Inferior parietal cortex (tissue), 1 donor: ENCODE data around the gene DLX6.

ENCODE experiments used
- DNase-seq: peaks from one replicate; pipeline ENCODE4 v3.0.0-alpha.2; 2016; ENCODE audit errors: extremely low spot score

DLX6 gene

DNA sequence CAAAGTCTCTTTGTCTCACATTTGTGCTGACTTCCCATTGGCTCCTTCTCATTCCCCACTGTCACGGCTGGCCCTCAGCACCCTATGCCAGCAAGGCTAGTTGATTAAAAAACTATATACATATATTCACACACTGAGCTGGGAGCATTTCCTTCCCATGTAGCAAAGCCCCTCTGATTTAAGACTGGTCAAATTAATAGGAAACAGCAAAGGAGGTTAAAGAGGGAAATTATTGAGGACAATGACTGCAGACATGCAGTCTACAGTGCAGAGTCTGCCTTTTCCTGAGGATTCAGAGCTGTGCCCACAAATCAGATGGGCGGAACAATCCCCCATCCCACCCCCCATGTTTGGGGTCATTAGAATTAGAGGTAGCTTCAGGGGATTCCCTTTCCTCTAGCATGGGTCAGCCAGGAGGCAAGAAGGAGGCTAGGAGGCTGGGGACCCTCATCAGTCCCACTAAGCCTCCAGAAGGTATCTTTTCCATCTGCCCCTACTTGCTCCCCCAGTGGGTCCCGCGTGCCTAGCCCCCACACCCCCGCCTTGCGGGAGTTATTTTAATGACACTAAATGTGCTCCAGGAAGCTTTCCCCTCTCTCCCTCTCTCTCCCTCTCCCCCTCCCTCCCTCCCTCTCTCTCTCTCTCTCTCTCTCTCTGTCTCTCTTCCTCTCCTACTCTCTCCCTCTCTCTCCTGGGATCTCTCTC is 9.8 kb upstream of the DLX6 start:
- no peak for DNase-seq

DNA sequence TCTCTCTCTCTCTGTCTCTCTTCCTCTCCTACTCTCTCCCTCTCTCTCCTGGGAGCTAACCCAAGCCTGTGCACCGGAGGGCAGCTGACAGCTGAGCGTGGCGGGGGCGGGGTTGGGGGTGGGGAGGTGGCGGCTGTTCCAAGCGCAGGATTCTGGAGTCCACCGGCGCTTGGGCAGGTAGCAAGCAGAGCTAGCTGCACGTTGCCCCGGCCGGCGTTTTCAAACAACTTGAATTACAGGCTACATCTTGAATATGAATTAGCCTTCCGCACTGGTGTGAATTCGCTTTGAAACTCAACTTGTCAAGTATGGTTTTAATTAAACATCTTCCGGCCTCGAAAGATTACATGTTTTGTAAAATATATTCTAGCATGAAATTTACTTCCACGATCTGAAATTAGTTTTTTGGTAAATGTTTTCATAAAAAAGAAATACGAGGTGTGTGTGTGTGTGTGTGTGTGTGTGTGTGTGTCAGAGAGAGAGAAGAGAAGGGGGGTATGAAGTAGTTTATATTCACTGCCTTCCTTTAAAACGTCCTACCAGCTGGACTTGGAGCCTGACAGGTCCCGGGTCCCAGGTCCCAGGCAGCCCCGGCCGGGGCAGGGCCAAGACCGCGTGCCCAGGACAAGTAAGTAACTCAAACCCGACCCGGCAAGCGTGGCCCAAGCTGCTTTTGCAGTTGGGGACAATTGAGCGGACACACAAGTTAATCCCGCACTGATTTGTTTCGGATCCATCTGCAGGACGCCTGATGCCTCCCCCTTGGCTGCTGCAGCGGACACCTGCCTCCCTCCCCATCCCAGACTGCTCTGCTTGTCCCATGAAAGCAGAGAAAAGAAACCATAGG is 9.0 kb upstream of the DLX6 start:
- no peak for DNase-seq

DNA sequence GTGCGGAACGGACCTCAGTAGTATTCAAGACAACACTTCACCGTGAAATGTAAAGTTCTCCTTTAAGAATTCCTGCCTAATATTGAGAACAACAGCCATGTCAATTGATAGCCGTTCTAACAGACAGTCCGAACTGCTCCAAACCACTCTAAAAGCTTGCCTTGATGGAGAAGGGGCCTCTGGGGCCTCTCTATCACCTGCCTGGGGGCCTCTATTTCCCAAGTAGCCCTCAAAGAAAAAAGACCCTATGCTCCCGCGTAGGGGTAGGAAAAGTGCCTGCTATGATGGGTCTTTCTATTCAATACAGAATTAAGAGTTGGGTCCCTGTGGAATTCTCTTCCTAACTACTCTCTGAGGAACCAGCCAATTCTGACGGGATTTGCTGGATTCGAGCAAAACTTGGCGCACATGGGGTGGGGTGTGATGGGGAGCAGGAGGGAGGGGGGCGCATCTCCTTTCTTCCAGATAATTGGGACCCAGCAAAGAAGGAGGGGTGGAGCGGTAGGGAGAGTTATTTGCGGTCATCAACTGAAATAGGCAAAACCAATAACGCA is 8.3 kb upstream of the DLX6 start:
- no peak for DNase-seq

DNA sequence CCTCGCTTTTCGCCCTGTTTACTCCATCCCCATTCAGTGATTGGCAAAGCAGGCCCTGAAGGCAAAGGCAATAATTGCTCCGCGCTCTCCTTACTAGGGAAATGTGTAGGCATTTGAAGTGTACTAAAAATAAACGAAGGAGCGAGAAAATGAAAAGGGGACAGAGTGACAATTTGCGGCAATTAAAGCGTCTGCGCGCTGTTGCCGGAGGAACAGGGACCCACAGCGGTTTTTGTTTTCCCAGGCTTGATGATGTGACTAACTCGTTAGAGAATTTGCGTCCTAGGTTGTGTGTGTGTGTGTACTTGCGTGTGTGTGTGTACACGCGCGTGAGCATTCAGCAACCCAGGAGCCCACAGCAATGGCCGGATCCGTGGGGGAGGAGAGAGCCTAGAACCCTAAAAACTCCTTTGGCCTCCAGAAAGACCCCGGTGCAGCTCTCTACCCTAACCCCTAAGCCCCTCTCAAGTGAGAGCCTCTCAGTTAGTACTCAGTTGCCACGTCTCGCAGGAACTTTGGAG is 7.8 kb upstream of the DLX6 start:
- no peak for DNase-seq

DNA sequence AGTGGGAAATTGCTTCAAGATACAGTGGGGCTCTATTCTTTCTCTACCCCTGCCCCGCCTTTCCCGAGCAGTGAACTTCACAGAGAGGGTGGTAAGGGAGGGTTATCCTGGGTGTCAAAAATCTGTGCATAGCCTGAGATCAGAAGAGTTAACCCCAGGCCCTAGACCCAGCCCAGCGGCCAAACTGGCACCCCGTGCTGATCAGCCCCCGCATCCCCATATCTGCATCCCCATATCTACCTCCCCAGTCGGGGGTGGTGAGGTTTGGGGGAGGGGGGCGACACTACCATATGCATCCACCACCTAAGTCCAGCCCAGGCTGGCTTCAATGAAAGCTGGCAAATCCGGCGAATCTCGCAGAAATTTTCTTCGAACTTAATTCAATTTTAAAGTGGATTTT is 7.0 kb upstream of the DLX6 start:
- no peak for DNase-seq

DNA sequence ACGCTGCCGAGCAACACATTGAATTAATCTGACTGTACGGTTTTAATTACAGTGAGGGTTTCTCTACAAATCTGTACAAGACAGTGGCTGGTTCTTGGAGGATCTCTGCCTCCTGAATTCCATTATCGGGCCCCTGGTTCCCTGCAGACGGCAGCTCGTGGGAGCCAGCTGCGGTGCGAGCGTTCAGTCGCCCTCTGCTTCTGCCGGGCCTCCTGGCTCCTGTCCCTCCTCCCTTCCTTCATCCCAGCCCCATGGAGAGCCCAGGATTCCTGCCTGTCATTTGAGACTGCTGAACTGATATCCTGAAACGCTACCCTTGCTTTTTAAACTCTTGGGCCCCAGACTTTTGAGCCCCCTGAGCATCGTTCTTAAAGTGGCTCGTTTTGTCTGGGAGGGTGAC is 6.6 kb upstream of the DLX6 start:
- DNase-seq = no peak

DNA sequence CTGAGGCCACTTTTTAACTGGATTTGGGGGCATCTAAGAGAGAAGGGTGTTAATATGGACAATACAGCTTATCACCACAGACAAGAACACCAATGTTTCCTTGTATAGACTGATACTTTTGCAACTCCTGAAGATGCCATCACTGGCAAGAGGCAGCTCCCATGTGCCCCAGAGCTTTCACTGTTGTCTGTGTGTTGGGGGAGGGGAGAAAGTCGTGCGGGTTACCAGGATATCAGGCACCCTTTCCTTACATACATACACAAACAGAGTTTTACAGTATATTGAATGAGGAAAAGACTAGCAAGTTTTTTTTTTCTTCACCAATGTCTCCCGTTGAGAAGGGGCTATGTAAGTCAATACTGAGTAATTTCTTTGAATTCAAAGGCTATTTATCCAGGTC is 4.1 kb upstream of the DLX6 start:
- no peak for DNase-seq

DNA sequence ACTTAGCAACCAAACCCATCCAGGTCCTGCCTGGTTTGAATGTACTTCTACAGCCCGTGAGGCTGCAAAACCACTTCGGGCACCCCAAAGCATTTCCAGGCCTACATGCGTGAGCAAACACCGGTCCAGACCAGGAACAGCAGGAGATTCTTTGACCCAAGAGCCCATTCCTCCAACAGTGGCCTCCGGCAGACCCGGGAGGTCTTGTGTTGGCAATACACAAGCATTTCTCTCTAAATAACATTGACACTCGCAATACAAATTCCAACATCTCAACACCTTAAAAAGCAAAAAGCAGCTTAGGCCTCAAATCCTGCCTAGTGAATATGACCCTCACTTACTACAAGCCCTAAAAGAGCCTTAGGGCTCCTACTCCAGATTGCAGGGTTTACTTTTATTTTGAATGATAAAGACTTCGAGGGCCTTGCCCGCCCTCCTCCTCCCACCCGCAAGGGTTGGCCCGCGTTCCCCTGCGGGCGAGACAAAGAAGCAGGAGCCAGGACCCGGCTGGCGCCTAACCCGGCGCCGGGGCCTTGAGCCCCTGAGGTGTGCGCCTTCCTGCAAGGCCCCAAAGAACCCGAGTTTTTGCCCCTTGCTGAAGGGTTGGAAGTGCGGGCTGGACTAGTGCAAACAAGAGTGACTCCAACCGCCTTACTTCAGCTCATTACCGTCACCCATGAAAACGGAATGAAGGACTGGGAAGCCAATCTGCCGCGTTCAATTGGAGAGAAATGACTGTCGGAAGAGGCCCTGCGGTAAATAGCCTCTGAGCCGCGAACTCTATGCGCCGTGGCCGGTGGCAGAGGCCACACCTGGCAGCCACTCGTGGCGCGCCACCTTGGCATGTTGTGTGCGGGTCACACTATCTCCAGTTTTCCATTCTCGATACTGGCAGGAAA is 3.4 kb upstream of the DLX6 start:
- DNase-seq = no peak

DNA sequence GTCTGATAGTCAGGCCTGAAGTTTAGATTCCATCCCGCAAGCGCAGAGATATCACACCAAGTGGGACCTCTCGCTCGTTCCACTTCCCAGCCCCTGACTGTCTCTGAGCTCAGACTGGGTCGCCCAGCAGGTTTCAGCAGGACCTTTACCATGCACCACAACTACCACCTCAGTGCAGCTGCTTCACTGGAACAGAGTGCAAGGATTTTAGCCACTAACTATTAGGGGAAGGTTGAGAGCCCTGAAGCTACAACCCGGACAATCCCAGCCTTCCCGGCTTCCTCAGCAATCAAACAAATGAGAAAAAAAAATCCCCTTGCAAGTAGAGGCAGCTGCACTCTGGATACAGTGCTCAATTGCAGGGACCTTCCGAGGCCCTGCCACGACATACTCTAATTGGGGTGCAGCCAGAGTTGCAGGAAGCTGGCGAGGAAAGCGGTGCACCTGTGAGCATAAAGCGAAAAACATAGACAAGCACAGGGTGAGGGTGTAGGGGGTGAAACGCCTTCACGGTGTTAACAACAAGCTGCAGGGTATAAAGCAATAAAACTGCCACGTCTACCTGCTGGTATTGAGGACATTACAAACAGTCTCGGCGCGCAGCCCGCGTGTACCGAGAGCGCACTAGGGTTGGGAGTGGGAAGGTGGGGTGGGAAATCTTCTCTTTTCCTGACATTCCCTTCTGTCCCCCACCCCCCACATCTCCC is 2.6 kb upstream of the DLX6 start:
- no peak for DNase-seq

DNA sequence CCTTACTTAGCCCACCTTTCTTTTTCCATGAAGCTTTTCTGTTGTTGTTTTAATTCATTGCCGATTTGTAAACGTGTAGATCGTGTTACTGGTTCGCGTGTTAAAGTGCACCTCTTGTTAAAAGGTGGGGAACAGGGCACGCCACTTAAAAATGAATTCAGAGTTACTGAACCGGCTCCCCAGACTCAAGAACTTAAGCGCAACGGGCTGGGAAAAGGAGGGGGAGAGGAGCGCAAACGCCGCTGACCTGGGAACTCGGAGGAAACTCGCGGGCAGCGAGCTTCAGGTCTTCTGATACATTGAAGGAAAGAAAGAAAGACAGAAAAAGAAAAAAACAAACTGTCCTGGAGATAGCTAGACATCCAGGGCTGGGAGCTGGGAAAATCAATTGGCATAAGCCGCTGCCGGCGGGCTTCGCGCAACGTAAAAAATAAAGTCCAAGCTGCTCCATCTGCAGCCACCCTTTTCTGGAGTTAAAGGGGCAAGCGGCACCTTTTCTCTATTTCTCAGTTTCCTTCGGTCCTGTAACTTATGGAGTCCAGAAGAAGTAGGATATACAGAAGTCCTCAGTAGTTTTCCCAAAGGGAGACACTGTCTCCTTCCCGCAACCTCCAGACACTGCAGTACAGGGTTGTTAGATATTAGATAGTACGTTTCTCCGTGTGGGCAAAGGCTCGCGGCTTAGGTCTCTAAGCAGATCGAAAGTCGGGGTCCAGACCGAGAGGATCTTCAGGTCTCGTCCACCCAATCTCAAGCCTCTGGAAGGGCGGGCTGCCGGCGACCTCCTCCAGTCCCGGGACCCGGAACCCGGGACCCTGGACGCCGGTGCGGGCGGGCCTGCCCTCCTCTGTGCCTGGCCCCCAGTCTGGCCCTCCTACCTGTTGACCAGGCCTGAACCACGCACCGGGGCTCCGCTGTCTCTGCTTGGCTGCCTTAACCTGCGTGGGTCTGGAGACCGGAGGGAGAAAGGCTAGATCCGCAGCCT is 1.8 kb upstream of the DLX6 start:
- no peak for DNase-seq

DNA sequence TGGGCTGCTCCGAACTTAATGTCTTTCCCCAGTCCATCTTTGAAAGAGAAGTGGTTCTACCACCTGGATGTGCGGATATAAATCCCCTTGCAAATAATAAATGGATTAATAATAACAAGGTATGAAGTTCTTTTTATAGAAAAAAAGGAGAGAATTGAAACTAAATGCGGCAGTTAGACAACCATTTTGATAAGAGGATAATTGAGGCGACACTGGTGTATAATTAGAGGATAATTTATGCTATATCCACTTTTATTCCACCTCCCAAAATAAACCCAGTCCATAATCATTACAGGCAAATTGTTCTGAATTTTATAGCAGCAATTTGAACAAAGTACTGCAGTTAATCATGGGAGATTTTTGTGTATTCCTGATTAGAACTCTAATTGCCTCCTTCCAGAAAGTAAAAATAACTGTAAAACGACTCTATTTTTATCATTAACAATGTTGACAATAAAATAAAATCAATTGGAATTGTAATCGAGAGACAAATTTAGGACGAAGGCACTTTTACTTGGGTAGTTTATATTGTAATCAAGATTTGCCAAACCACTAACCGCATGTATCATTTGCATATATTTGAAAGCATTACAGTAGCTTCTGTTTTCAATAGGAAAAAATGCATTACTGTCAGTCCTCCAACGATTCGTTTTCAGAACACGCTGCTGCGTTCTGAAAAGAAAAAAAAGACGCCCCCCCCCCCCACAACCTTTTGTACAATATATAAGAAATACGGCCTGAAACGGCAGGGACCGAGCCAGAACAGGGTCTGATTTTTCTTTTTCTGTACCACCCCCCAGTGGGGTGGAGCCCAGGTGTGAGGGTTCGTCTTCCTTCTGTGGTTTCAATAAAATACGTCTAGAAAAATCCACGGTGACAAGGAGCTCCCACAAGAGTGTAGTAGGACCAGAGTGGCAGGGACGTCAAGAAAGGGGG is 838 bp upstream of the DLX6 start:
- DNase-seq = no peak

DNA sequence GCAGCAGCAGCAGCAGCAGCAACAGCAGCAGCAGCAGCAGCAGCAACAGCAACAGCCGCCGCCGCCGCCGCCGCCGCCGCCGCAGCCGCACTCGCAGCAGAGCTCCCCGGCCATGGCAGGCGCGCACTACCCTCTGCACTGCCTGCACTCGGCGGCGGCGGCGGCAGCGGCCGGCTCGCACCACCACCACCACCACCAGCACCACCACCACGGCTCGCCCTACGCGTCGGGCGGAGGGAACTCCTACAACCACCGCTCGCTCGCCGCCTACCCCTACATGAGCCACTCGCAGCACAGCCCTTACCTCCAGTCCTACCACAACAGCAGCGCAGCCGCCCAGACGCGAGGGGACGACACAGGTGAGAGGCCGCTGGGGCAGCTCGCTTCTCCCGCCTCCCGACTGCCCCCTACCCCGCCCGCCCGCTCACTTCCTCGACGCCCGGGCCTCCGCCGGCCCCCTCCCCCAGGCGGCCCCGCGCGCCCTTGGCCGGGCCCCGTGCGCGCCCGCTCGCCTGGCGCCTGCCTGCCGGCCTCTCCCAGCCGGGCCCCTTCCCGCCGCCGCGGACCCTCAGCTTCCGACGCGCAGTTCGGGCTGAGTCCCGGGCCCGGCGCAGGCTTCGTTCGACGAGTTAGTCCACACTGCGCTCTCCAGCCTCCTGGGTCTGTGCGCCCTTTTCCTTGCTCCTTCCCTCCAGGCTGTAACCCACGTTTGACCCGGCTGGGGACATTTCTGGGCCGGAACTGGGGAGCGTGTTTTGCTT is 882 bp downstream of the DLX6 start:
- DNase-seq = no peak

DNA sequence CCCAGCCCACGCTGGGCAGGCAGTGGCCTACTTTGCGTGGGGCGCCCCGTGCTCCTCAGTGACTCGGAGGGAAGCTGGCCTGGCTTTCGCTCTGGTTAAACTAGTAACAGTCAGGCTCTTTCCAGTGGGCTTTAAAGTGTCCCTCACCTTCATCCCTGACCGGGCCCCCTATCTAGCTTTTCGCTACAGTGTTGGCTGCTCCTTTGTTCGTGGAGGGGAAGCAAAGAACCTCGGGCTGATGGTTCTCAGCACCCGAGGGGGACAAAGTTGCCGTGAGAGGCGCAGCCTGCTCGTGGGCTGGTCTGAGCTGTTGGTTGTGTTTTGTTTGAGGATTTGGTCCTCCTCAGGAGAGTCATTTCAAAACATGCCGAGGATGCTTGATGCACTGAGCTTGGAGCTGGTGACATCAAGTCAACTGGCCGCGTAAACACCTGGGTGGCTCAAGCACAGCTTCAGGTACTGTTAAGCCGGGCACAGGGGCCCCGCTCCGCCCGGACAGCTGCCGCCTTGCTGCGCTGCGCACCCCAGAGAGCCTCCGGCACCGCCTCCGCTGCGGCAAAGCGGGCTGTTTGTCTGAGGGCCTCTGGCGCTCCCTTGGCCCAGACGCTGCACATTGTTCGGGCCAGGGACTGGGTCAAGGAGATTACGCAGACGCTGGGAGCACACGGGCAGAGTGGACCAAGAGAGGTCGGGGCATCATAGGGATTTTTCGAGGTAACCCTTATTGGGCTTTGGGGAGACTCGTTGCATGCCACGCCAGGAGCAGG is 1.6 kb downstream of the DLX6 start:
- no peak for DNase-seq

DNA sequence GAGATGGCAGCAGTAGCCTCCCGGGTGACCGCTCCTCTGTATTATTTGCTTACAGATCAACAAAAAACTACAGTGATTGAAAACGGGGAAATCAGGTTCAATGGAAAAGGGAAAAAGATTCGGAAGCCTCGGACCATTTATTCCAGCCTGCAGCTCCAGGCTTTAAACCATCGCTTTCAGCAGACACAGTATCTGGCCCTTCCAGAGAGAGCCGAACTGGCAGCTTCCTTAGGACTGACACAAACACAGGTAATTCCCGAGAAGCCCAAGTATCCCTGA is 2.2 kb downstream of the DLX6 start:
- DNase-seq = no peak

DNA sequence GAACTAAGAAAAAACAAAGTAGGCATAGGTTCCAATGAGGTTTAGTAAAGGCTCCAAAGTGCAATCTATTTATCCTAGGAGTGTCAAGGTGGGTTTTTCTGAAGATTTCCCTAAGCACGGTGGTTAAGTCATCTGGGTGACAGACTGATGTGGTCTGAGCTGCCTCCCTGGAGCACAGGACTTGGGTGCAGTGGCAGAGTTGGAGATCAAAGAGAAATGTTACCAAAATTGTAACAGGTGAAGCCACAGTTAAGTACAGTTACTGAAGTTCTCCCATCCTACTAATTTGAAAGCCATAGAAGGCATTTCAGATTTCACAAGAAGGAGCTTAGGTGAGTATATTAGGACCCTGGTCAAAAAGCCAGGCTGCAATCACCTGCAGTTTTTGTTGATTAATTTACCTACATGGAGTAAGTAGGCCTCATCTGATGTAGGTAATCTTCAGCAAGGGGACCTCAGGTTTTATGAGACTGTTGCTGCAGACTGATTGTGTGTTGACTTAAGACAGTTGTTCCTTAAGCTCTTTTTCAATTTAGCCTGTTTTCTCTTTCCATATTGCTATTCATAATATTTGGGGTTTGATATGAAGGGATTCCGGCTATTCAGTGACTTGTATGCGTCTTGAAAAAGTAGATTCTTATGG is 3.0 kb downstream of the DLX6 start:
- DNase-seq = no peak

DNA sequence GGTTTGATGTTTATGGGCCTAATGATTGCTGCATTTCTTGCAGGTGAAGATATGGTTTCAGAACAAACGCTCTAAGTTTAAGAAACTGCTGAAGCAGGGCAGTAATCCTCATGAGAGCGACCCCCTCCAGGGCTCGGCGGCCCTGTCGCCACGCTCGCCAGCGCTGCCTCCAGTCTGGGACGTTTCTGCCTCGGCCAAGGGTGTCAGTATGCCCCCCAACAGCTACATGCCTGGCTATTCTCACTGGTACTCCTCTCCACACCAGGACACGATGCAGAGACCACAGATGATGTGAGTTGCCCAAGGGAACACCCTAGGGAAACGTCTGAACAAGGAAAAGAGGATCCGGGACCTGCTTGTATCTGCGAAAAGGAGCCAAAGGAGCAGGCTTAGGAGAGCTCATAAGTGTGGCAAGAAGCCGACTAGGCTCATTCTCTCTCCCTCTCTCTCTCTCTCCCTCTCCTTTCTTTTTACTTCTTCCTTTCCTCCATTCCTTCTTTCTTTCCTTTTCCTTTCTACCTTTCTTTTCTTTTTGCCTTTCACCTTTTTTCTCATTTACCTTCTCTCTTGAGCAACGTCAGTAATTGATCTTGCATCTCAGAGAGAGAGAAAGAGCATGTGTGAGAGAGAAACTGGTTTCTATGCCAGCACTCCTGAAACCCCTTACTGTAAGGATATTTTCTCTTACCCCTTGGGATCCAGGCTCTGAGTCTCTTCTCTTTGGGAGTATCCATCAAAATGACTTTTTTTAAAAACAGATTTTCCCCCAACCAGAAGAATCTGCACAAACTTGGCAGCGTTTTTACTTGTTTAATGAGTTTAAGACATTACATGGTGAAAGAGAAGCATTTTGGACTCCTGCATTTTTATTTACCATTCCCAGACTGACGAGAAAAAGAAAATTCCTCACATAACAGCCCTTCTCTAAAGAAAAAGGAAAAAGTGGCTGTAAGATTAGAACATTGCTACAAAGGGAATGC is 4.7 kb downstream of the DLX6 start:
- DNase-seq = no peak
